Natural killer cell (primary cell): ENCODE results near the gene HSD17B12. TPM values are rescaled to one million over a fixed set of nuclear protein-coding genes. Genes with fewer than 3 reads are reported as not detected.

ENCODE experiments used
- ATAC-seq, 3 donors: fragments of 150-1000 bp in 2 of 3; fragments of 200-7000 bp in 1 of 3; cut with Tn5 transposase; 1 replicate in 1 of 3; 2 replicates in 2 of 3; pipeline ENCODE4 v1.10.0; 2021; ENCODE audit warnings: mild to moderate bottlenecking in 2 of 3, moderate library complexity in 2 of 3
- DNase-seq, 2 donors: peaks; one replicate each; pipeline versions ENCODE4 v3.0.0 to v3.0.0-alpha.2; 2013 to 2021; ENCODE audit warnings: mixed read lengths in 1 of 2
- H3K27ac ChIP-seq: one replicate; pipeline ENCODE4 v1.5.1; 2013; ENCODE audit warnings: mild to moderate bottlenecking, low read length
- H3K27me3 ChIP-seq: one replicate; pipeline ENCODE4 v1.6.1; 2013; ENCODE audit warnings: low read length; ENCODE audit not compliant: control insufficient read depth, insufficient read depth
- H3K36me3 ChIP-seq: one replicate; pipeline ENCODE4 v1.6.1; 2013; ENCODE audit warnings: low read length; ENCODE audit not compliant: control insufficient read depth, insufficient read depth
- H3K4me1 ChIP-seq: one replicate; pipeline ENCODE4 v1.6.1; 2013; ENCODE audit warnings: low read length; ENCODE audit not compliant: control insufficient read depth, insufficient read depth
- H3K4me3 ChIP-seq: one replicate; pipeline ENCODE4 v1.5.1; 2013; ENCODE audit warnings: low read length
- H3K9me3 ChIP-seq: one replicate; pipeline ENCODE4 v1.6.1; 2013; ENCODE audit warnings: low read length; ENCODE audit not compliant: control insufficient read depth, insufficient read depth
- H3K27ac Mint-ChIP-seq, 2 donors: one replicate each; pipeline ENCODE4 v1.8.0; 2022; ENCODE audit warnings: mild to moderate bottlenecking in 2 of 2, mixed read lengths in 2 of 2, moderate library complexity in 1 of 2
- H3K27me3 Mint-ChIP-seq, 2 donors: one replicate each; pipeline ENCODE4 v1.8.0; 2022; ENCODE audit warnings: low read depth in 2 of 2, mixed read lengths in 2 of 2
- H3K36me3 Mint-ChIP-seq: one replicate; pipeline ENCODE4 v1.8.0; 2022; ENCODE audit warnings: mixed read lengths
- H3K4me1 Mint-ChIP-seq, 2 donors: one replicate each; pipeline ENCODE4 v1.8.0; 2022; ENCODE audit warnings: mixed read lengths in 2 of 2
- H3K4me3 Mint-ChIP-seq: one replicate; pipeline ENCODE4 v1.8.0; 2022; ENCODE audit warnings: mild to moderate bottlenecking, moderate library complexity, mixed read lengths
- H3K9me3 Mint-ChIP-seq, 2 donors: one replicate each; pipeline ENCODE4 v1.8.0; 2022; ENCODE audit warnings: mixed read lengths in 2 of 2
- WGBS: methylation state at CpG from one replicate; pipeline ENCODE4 v1.1.7; 2013; ENCODE audit warnings: missing lambda C conversion rate; ENCODE audit not compliant: insufficient coverage; 5-methylcytosine and 5-hydroxymethylcytosine counted together
- intact Hi-C: fragments of 100-400 bp; cut with micrococcal nuclease; formaldehyde crosslinking; loops from one replicate; pipeline ENCODE4 v1.14.2; 2022
- total RNA-seq, 4 donors: library from RNA; stranded (reverse); fragments of 120-200 nt in 1 of 4; gene quantifications; one replicate each; pipeline versions ENCODE4 v1.2.3 to v1.2.4, GENCODE V29; 2013 to 2022
- TF ChIP-seq, protein P1 (sequence below): fragments of 200-600 bp; IDR thresholded peaks from one replicate; pipeline ENCODE4 v1.8.0; 2022; ENCODE audit warnings: antibody characterized with exemption

HSD17B12 gene
- total RNA-seq, 3 donors from 2014 or later (not counting 1 experiment from before 2014, with no cell fraction given) = 21.0 to 26.3 (median 26.1) TPM

DNA sequence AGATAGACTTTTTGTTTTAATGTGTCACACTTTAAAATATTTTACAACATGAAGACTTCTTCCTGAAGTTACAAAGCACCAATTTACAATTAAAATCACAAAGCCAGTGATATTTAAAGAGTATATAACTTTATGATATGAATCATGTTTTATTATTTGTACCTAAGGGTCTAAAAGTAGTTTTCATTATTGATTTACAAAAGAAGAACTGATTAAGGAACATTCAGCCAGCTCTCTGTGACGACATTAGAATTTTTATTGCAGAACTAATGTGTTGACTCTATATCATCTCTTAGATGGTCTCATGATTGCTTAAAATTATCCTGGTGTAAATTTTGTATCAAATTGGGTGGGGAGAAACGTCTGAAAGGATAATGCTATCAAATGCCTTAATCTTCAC, 117.3 kb downstream of the HSD17B12 start:
- whole genome bisulfite sequencing = 100% methylated on average over 1 of the region's 2 CpGs
- Mint-ChIP-seq H3K4me1 (peaks cover 0 to 7% of the 10 kb centered on the region in 2 donors), H3K4me3 (no peak overlapping the region), H3K27ac (no peak overlapping the region), H3K36me3 (no peaks in the 10 kb centered on the region), H3K9me3 (no peaks in the 10 kb centered on the region), H3K27me3 (no peaks in the 10 kb centered on the region)
- no peaks in the 10 kb centered on the region for H3K9me3 ChIP-seq
- H3K36me3 ChIP-seq = peaks cover 5% of the 10 kb centered on the region
- no peaks in the 10 kb centered on the region for H3K27me3 ChIP-seq
- DNase-seq = no peak
- ATAC-seq = no peak
- H3K27ac ChIP-seq = no peak overlapping the region
- TF ChIP-seq, protein P1, sequence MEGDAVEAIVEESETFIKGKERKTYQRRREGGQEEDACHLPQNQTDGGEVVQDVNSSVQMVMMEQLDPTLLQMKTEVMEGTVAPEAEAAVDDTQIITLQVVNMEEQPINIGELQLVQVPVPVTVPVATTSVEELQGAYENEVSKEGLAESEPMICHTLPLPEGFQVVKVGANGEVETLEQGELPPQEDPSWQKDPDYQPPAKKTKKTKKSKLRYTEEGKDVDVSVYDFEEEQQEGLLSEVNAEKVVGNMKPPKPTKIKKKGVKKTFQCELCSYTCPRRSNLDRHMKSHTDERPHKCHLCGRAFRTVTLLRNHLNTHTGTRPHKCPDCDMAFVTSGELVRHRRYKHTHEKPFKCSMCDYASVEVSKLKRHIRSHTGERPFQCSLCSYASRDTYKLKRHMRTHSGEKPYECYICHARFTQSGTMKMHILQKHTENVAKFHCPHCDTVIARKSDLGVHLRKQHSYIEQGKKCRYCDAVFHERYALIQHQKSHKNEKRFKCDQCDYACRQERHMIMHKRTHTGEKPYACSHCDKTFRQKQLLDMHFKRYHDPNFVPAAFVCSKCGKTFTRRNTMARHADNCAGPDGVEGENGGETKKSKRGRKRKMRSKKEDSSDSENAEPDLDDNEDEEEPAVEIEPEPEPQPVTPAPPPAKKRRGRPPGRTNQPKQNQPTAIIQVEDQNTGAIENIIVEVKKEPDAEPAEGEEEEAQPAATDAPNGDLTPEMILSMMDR = no peak
- intact Hi-C loops = no loop called here
- H3K4me3 ChIP-seq = no peak overlapping the region
- H3K4me1 ChIP-seq = no peaks in the 10 kb centered on the region

DNA sequence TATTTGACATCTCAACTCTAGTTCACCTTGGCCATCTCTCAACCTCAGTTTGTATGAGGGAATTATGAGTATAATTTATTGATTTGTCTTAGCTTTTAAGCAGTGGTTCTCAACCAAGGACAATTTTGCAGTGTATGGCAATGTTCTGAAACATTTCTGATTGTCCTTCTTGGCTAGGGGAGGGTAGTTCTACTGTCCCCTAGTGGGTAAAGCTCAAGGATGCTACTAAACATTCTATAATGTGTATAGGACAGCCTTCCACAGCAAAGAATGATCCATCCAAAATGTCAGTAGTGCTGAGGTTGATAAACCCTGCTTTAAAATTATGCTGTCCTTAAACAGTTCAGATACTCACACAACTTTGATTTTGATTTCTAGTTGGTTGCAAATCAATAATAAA, 122.0 kb downstream of the HSD17B12 start:
- Mint-ChIP-seq H3K4me3 (no peak overlapping the region), H3K4me1 (no peaks in the 10 kb centered on the region), H3K27ac (no peak overlapping the region), H3K27me3 (no peaks in the 10 kb centered on the region), H3K36me3 (no peaks in the 10 kb centered on the region), H3K9me3 (no peaks in the 10 kb centered on the region)
- DNase-seq (no peak), ATAC-seq (no peak)
- intact Hi-C loops = no loop called here
- Histone ChIP-seq H3K9me3 (no peaks in the 10 kb centered on the region), H3K4me1 (no peaks in the 10 kb centered on the region), H3K4me3 (no peak overlapping the region), H3K36me3 (peaks cover 5% of the 10 kb centered on the region), H3K27ac (no peak overlapping the region), H3K27me3 (no peaks in the 10 kb centered on the region)
- TF ChIP-seq, protein P1 = no peak

DNA sequence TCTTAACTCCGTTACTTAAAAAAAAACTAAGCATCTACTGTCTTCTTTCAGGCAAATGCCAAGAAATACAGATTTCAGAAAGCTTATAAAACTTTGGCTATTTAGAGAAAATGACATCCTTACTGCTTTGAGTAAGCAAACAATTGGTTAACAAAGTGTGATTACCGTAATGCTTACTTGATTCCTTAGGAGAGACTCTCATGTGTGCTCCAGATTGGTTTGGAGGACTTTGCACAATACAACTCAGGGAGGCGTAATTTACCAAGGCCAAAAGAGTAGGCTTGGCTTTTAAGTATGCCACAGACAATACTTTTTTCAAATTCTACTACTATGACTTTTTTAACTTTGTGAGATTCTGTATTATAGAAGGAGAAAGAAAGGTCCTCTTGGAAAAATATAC, 123.2 kb downstream of the HSD17B12 start:
- Histone ChIP-seq H3K27me3 (no peaks in the 10 kb centered on the region), H3K9me3 (no peaks in the 10 kb centered on the region), H3K4me3 (no peak overlapping the region), H3K36me3 (peaks cover 1% of the 10 kb centered on the region), H3K27ac (no peak overlapping the region), H3K4me1 (no peaks in the 10 kb centered on the region)
- DNase-seq = no peak
- no peaks in the 10 kb centered on the region for H3K27me3 Mint-ChIP-seq
- H3K4me3 Mint-ChIP-seq = no peak overlapping the region
- no peaks in the 10 kb centered on the region for H3K9me3 Mint-ChIP-seq
- no peak for ATAC-seq
- H3K27ac Mint-ChIP-seq = no peak overlapping the region
- no peaks in the 10 kb centered on the region for H3K4me1 Mint-ChIP-seq
- WGBS = 100% methylated on average over 1 of the region's 3 CpGs
- TF ChIP-seq, protein P1 = no peak
- no peaks in the 10 kb centered on the region for H3K36me3 Mint-ChIP-seq
- intact Hi-C loops = no loop called here

DNA sequence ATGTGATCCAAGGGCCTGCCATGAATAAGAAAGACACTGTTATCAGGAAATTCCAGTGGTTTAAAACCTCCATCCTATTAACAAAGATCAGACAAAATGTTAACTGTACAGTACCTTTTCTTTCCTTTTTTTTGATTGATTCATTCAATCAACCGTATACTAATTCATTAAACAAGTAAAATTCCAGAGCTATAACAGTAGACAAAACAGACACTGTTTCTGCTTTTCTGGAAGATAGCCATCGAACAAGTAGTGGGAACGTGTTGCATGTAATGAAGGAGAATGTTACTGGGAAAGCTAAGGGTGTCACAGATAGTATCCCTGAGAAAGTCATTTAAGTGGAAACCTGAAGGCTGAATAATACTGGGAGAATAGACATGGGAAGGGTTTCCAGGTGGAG, 126.4 kb downstream of the HSD17B12 start:
- H3K36me3 Mint-ChIP-seq = no peaks in the 10 kb centered on the region
- Histone ChIP-seq H3K4me1 (no peaks in the 10 kb centered on the region), H3K27me3 (no peaks in the 10 kb centered on the region), H3K9me3 (no peaks in the 10 kb centered on the region), H3K4me3 (no peak overlapping the region), H3K36me3 (no peaks in the 10 kb centered on the region), H3K27ac (no peak overlapping the region)
- intact Hi-C loops = no loop called here
- H3K27me3 Mint-ChIP-seq = no peaks in the 10 kb centered on the region
- WGBS = 97% methylated on average over 3 of the region's 3 CpGs
- no peak for DNase-seq
- H3K4me1 Mint-ChIP-seq = no peaks in the 10 kb centered on the region
- TF ChIP-seq, protein P1 = no peak
- no peak overlapping the region for H3K27ac Mint-ChIP-seq
- H3K9me3 Mint-ChIP-seq = no peaks in the 10 kb centered on the region
- no peak for ATAC-seq
- H3K4me3 Mint-ChIP-seq = no peak overlapping the region
